ENCODE data around the gene RPL15. TPM values are rescaled to one million over a fixed set of nuclear protein-coding genes. Genes with fewer than 3 reads are reported as not detected.

RPL15 gene
- total and polyA plus RNA-seq, 2 donors (not counting 1 experiment from before 2014, with no cell fraction given) = 2,177 to 5,195 TPM

- H3K27me3 Mint-ChIP-seq = no peaks in the 10 kb centered on the region
- no peak overlapping the region for H2AFZ ChIP-seq (ENCODE audit: insufficient read depth, low read depth, low read length, poor library complexity, severe bottlenecking)
- H3K27me3 ChIP-seq (replicated peaks in 1 of 4; ENCODE audit: control extremely low read depth in 1 of 4, control insufficient read depth in 3 of 4, insufficient read depth in 4 of 4, low read length in 3 of 4) = no peaks in the 10 kb centered on the region
- no peak overlapping the region for H3K4me3 ChIP-seq (ENCODE audit: control extremely low read depth in 1 of 5, extremely low read depth in 1 of 5, insufficient read depth in 1 of 5, low read depth in 2 of 5, low read length in 4 of 5)
- 98% methylated on average over 27 of the region's 28 CpGs for WGBS (ENCODE audit: insufficient coverage)
- H3K79me2 ChIP-seq (ENCODE audit: control insufficient read depth, insufficient read depth, low read length) = peaks cover 25% of the 10 kb centered on the region
- no peak overlapping the region for H3K4me3 Mint-ChIP-seq
- H3K36me3 ChIP-seq (replicated peaks in 1 of 2; ENCODE audit: control extremely low read depth in 1 of 2, control insufficient read depth in 1 of 2, extremely low read depth in 1 of 2, insufficient read depth in 2 of 2, low read length in 1 of 2) = no peaks in the 10 kb centered on the region
- peaks cover 24% of the 10 kb centered on the region for H4K20me1 ChIP-seq (ENCODE audit: control insufficient read depth, insufficient read depth, low read length, poor library complexity, severe bottlenecking)
- no peak overlapping the region for H3K9ac ChIP-seq (ENCODE audit: low read length)
- ChIA-PET CTCF (interaction anchor here (1.4 kb wide), 1 partner anchor 13 kb away, joined by 3 read pairs; no protein-coding TSS in a partner anchor), POLR2A (interaction anchor here (0.6 kb wide), 1 partner anchor 60 kb away, joined by 3 read pairs; no protein-coding TSS in a partner anchor)
- no peak for ATAC-seq (ENCODE audit: low read depth)
- H3K9me3 ChIP-seq (ENCODE audit: control extremely low read depth in 1 of 3, control insufficient read depth in 2 of 3, insufficient read depth in 1 of 3, low read length in 2 of 3) = peaks cover 0 to 8% (median 0%) of the 10 kb centered on the region in 3 donors
- intact Hi-C loops (cut with micrococcal nuclease) = no loop called here
- TF ChIP-seq EZH2 (IDR thresholded peaks at IDR 0.05; ENCODE audit: borderline replicate concordance, insufficient read depth, low read depth, low read length, poor library complexity, severe bottlenecking) (no peak), CTCF (IDR thresholded peaks at IDR 0.05) (no peak)
- peaks cover 0 to 7% of the 10 kb centered on the region in 2 donors for H3K4me1 ChIP-seq (ENCODE audit: control insufficient read depth in 2 of 2, insufficient read depth in 2 of 2, low read length in 2 of 2)
- H3K4me2 ChIP-seq (replicated peaks; ENCODE audit: low read depth, low read length, poor library complexity, severe bottlenecking) = no peak overlapping the region
- peaks cover 21% of the 10 kb centered on the region for H3K4me1 Mint-ChIP-seq
- H3K27ac ChIP-seq (ENCODE audit: low read length in 2 of 2) = no peak overlapping the region
- no peak overlapping the region for H3K27ac Mint-ChIP-seq
- no peaks in the 10 kb centered on the region for H3K9me3 Mint-ChIP-seq (ENCODE audit: insufficient read depth)
- DNase-seq = no peak
These were observed 34.4 kb upstream of the RPL15 start for GRCh38 chr3:23882487-23882918.

- DNase-seq (no peak), ATAC-seq (ENCODE audit: low read depth) (no peak)
- H3K4me3 Mint-ChIP-seq = no peak overlapping the region
- H3K4me1 ChIP-seq (ENCODE audit: control insufficient read depth in 2 of 2, insufficient read depth in 2 of 2, low read length in 2 of 2) = peaks cover 0 to 7% of the 10 kb centered on the region in 2 donors
- no peaks in the 10 kb centered on the region for H3K27me3 Mint-ChIP-seq
- H3K4me1 Mint-ChIP-seq = peaks cover 17% of the 10 kb centered on the region
- H3K9me3 ChIP-seq (ENCODE audit: control extremely low read depth in 1 of 3, control insufficient read depth in 2 of 3, insufficient read depth in 1 of 3, low read length in 2 of 3) = peaks cover 0 to 8% (median 0%) of the 10 kb centered on the region in 3 donors
- no peak overlapping the region for H2AFZ ChIP-seq (ENCODE audit: insufficient read depth, low read depth, low read length, poor library complexity, severe bottlenecking)
- H3K27ac Mint-ChIP-seq = no peak overlapping the region
- TF ChIP-seq EZH2 (IDR thresholded peaks at IDR 0.05; ENCODE audit: borderline replicate concordance, insufficient read depth, low read depth, low read length, poor library complexity, severe bottlenecking) (no peak), CTCF (IDR thresholded peaks at IDR 0.05) (no peak)
- no peaks in the 10 kb centered on the region for H3K27me3 ChIP-seq (replicated peaks in 1 of 4; ENCODE audit: control extremely low read depth in 1 of 4, control insufficient read depth in 3 of 4, insufficient read depth in 4 of 4, low read length in 3 of 4)
- no peak overlapping the region for H3K9ac ChIP-seq (ENCODE audit: low read length)
- H3K4me3 ChIP-seq (ENCODE audit: control extremely low read depth in 1 of 5, extremely low read depth in 1 of 5, insufficient read depth in 1 of 5, low read depth in 2 of 5, low read length in 4 of 5) = no peak overlapping the region
- H3K36me3 ChIP-seq (replicated peaks in 1 of 2; ENCODE audit: control extremely low read depth in 1 of 2, control insufficient read depth in 1 of 2, extremely low read depth in 1 of 2, insufficient read depth in 2 of 2, low read length in 1 of 2) = peaks cover 0 to 3% of the 10 kb centered on the region in 2 experiments
- WGBS (ENCODE audit: insufficient coverage) = 100% methylated on average over 1 of the region's 2 CpGs
- no peak overlapping the region for H3K27ac ChIP-seq (ENCODE audit: low read length in 2 of 2)
- no peaks in the 10 kb centered on the region for H3K9me3 Mint-ChIP-seq (ENCODE audit: insufficient read depth)
- H3K79me2 ChIP-seq (ENCODE audit: control insufficient read depth, insufficient read depth, low read length) = peaks cover 8% of the 10 kb centered on the region
- CTCF ChIA-PET = no interaction called here
- peaks cover 19% of the 10 kb centered on the region for H4K20me1 ChIP-seq (ENCODE audit: control insufficient read depth, insufficient read depth, low read length, poor library complexity, severe bottlenecking)
- POLR2A ChIA-PET = no interaction called here
- no peak overlapping the region for H3K4me2 ChIP-seq (replicated peaks; ENCODE audit: low read depth, low read length, poor library complexity, severe bottlenecking)
- intact Hi-C loops (cut with micrococcal nuclease) = no loop called here
These were observed 32.5 kb upstream of the RPL15 start for GRCh38 chr3:23884481-23884880.
